Right ventricle myocardium superior (tissue), 1 donor: ENCODE results near the gene SIL1. TPM values are rescaled to one million over a fixed set of nuclear protein-coding genes. Genes with fewer than 3 reads are reported as not detected.
"Not testable (repeated sequence)": the region's sequence is repeated elsewhere in the genome, so short reads cannot be mapped to it uniquely, and the experiment has no call there.

Source experiments
- ATAC-seq: fragments of 200-7000 bp; cut with Tn5 transposase; one replicate; pipeline ENCODE4 v1.9.1; 2020; ENCODE audit warnings: mild to moderate bottlenecking; ENCODE audit not compliant: poor library complexity
- DNase-seq: peaks from one replicate; pipeline ENCODE4 v3.0.0-alpha.2; 2020
- intact Hi-C: fragments of 100-400 bp; cut with DNase I; formaldehyde crosslinking; loops from one replicate; pipeline ENCODE4 v1.11.2; 2022
- total RNA-seq: library from RNA; stranded (reverse); fragmentation: NEBNext Ultra II Directional; extraction: Animal tissue kit (Norgen Biotek cat#: 25700); gene quantifications from one replicate; pipeline ENCODE4 v1.2.1, GENCODE V29; 2021
- donor health status: DM: no; HTN: yes; CAD: no; lungs with severe emphysema.

Gene SIL1
- total RNA-seq, 1 donor from 2014 or later = 42.1 TPM

GRCh38 chr5:139092741-139093343 is 105.3 kb downstream of the SIL1 start:
- no peak for DNase-seq
- ATAC-seq = no peak
- intact Hi-C loops = loop anchor here (5.0 kb wide), 1 partner anchor 169 kb away; no protein-coding TSS in a partner anchor

- ATAC-seq (peak; percentile 94), DNase-seq (no peak)
- intact Hi-C loops = loop anchor here (5.0 kb wide), 1 partner anchor 171 kb away; no protein-coding TSS in a partner anchor
Observed at GRCh38 chr5:139091439-139092156, 106.6 kb downstream of the SIL1 start.

- intact Hi-C loops = loop anchor here (5.0 kb wide), 1 partner anchor 172 kb away; no protein-coding TSS in a partner anchor
- DNase-seq (no peak), ATAC-seq (no peak)
Observed at GRCh38 chr5:139090581-139090980, 107.6 kb downstream of the SIL1 start.

- no peak for ATAC-seq
Observed at GRCh38 chr5:139088024-139088423, 110.1 kb downstream of the SIL1 start.

GRCh38 chr5:139082813-139083498 is 115.2 kb downstream of the SIL1 start:
- ATAC-seq (no peak), DNase-seq (no peak)
- intact Hi-C loops = no loop called here

More at GRCh38 chr5:139088024-139088423, 110.1 kb downstream of the SIL1 start:
- DNase-seq = no peak
- intact Hi-C loops = no loop called here

- DNase-seq = no peak
- intact Hi-C loops = no loop called here
- ATAC-seq = no peak
Observed at GRCh38 chr5:139079991-139080610, 118.1 kb downstream of the SIL1 start.

- DNase-seq = no peak
- intact Hi-C loops = no loop called here
- ATAC-seq = no peak
Observed at GRCh38 chr5:139079225-139079990, 118.8 kb downstream of the SIL1 start.

GRCh38 chr5:139078345-139078744 is 119.8 kb downstream of the SIL1 start:
- ATAC-seq = no peak
- no peak for DNase-seq
- intact Hi-C loops = no loop called here

- DNase-seq = no peak
- intact Hi-C loops = no loop called here
- ATAC-seq = no peak
Observed at GRCh38 chr5:139077899-139078298, 120.3 kb downstream of the SIL1 start.

- peak; percentile 10 for ATAC-seq
- DNase-seq = no peak
- intact Hi-C loops = no loop called here
Observed at GRCh38 chr5:139076111-139076510, 122.1 kb downstream of the SIL1 start.

GRCh38 chr5:139075066-139076050 is 122.8 kb downstream of the SIL1 start:
- DNase-seq (peak; percentile 44), ATAC-seq (peak; percentile 73)
- intact Hi-C loops = no loop called here

- ATAC-seq, intact Hi-C loops, DNase-seq: not testable (repeated sequence)
Observed at GRCh38 chr5:139073956-139074355, 124.2 kb downstream of the SIL1 start.

GRCh38 chr5:139068494-139069151 is 129.5 kb downstream of the SIL1 start:
- ATAC-seq (no peak), DNase-seq (no peak)
- intact Hi-C loops = no loop called here

GRCh38 chr5:139068060-139068459 is 130.1 kb downstream of the SIL1 start:
- intact Hi-C loops = no loop called here
- no peak for DNase-seq
- no peak for ATAC-seq

- no peak for DNase-seq
- intact Hi-C loops = no loop called here
- no peak for ATAC-seq
Observed at GRCh38 chr5:139065306-139065705, 132.9 kb downstream of the SIL1 start.

GRCh38 chr5:139064613-139065012 is 133.6 kb downstream of the SIL1 start:
- intact Hi-C loops = no loop called here
- no peak for ATAC-seq

GRCh38 chr5:139063664-139064054 is 134.5 kb downstream of the SIL1 start:
- DNase-seq (no peak), ATAC-seq (no peak)
- intact Hi-C loops = no loop called here

More at GRCh38 chr5:139064613-139065012, 133.6 kb downstream of the SIL1 start:
- DNase-seq = no peak
